Breast epithelium (tissue), 3 donors: ENCODE results near the gene DOCK10.

Experiments used
- POLR2AphosphoS5 ChIP-seq, 3 donors: sonication (generic); formaldehyde crosslinking; IDR thresholded peaks; one replicate each; pipeline ENCODE4 v1.6.1; 2017; ENCODE audit warnings: antibody characterized with exemption in 3 of 3
- TF ChIP-seq, protein P1 (sequence below), 3 donors: fragments of 450-650 bp; IDR thresholded peaks; one replicate each; pipeline ENCODE4 v1.5.1; 2016 to 2017; ENCODE audit warnings: antibody characterized with exemption in 3 of 3, mild to moderate bottlenecking in 3 of 3, moderate library complexity in 3 of 3

GRCh38 chr2:225030893-225031292 lies 11.4 kb downstream of the DOCK10 start:
- TF ChIP-seq, protein P1, sequence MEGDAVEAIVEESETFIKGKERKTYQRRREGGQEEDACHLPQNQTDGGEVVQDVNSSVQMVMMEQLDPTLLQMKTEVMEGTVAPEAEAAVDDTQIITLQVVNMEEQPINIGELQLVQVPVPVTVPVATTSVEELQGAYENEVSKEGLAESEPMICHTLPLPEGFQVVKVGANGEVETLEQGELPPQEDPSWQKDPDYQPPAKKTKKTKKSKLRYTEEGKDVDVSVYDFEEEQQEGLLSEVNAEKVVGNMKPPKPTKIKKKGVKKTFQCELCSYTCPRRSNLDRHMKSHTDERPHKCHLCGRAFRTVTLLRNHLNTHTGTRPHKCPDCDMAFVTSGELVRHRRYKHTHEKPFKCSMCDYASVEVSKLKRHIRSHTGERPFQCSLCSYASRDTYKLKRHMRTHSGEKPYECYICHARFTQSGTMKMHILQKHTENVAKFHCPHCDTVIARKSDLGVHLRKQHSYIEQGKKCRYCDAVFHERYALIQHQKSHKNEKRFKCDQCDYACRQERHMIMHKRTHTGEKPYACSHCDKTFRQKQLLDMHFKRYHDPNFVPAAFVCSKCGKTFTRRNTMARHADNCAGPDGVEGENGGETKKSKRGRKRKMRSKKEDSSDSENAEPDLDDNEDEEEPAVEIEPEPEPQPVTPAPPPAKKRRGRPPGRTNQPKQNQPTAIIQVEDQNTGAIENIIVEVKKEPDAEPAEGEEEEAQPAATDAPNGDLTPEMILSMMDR (IDR thresholded peaks at IDR 0.05) = no peak
- no peak for TF ChIP-seq POLR2AphosphoS5 (IDR thresholded peaks at IDR 0.05)
